Mesendoderm (in vitro differentiated cells): ENCODE data around the gene ATXN7L2.

Experiments used
- DNase-seq: peaks from one replicate; pipeline ENCODE4 v3.0.0; 2013
- H2AK5ac ChIP-seq: 2 replicates; pipeline ENCODE4 v1.6.1; 2013; ENCODE audit warnings: low read length, inconsistent platforms
- H2BK120ac ChIP-seq: 2 replicates; pipeline ENCODE4 v1.6.1; 2013; ENCODE audit warnings: low read depth, mild to moderate bottlenecking, low read length, moderate library complexity, mixed read lengths
- H2BK15ac ChIP-seq: replicated peaks from 2 replicates; pipeline ENCODE4 v1.6.1; 2013; ENCODE audit warnings: low read depth, mild to moderate bottlenecking, moderate library complexity
- H2BK5ac ChIP-seq: 2 replicates; pipeline ENCODE4 v1.6.1; 2013; ENCODE audit warnings: low read length, inconsistent platforms
- H3K18ac ChIP-seq: 2 replicates; pipeline ENCODE4 v1.6.1; 2013; ENCODE audit warnings: mild to moderate bottlenecking, low read length, mixed read lengths
- H3K23ac ChIP-seq: one replicate; pipeline ENCODE4 v1.6.1; 2013; ENCODE audit warnings: low read length
- H3K27ac ChIP-seq: 2 replicates; pipeline ENCODE4 v1.5.1; 2013; ENCODE audit warnings: low read depth, mild to moderate bottlenecking, inconsistent platforms, low read length, moderate library complexity
- H3K27me3 ChIP-seq: 2 replicates; pipeline ENCODE4 v1.6.1; 2013; ENCODE audit warnings: low read length, control low read depth, mild to moderate bottlenecking, inconsistent platforms; ENCODE audit not compliant: insufficient read depth, poor library complexity
- H3K36me3 ChIP-seq: 2 replicates; pipeline ENCODE4 v1.6.1; 2013; ENCODE audit warnings: low read length, inconsistent platforms; ENCODE audit not compliant: control insufficient read depth, insufficient read depth
- H3K4ac ChIP-seq: one replicate; pipeline ENCODE4 v1.6.1; 2013; ENCODE audit warnings: low read depth, mild to moderate bottlenecking, low read length, moderate library complexity
- H3K4me1 ChIP-seq: 2 replicates; pipeline ENCODE4 v1.6.1; 2013; ENCODE audit warnings: low read depth, low read length, inconsistent platforms; ENCODE audit not compliant: control insufficient read depth
- H3K4me2 ChIP-seq: 2 replicates; pipeline ENCODE4 v1.6.1; 2013; ENCODE audit warnings: low read length
- H3K4me3 ChIP-seq: 2 replicates; pipeline ENCODE4 v1.5.1; 2013; ENCODE audit warnings: mild to moderate bottlenecking, low read length
- H3K56ac ChIP-seq: one replicate; pipeline ENCODE4 v1.6.1; 2013; ENCODE audit warnings: low read length
- H3K79me1 ChIP-seq: 2 replicates; pipeline ENCODE4 v1.6.1; 2013; ENCODE audit warnings: low read length, inconsistent platforms
- H3K79me2 ChIP-seq: 2 replicates; pipeline ENCODE4 v1.6.1; 2013; ENCODE audit warnings: mild to moderate bottlenecking, low read length; ENCODE audit not compliant: control insufficient read depth, insufficient read depth
- H3K9ac ChIP-seq: 2 replicates; pipeline ENCODE4 v1.6.1; 2013; ENCODE audit warnings: low read length, inconsistent platforms
- H4K5ac ChIP-seq: one replicate; pipeline ENCODE4 v1.6.1; 2013; ENCODE audit warnings: low read length
- H4K8ac ChIP-seq: one replicate; pipeline ENCODE4 v1.6.1; 2013; ENCODE audit warnings: low read depth, mild to moderate bottlenecking, control low read depth, low read length, moderate library complexity
- WGBS: extraction: QIAGEN DNeasy Blood & Tissue Kit; methylation state at CpG from one replicate; pipeline ENCODE4 v1.1.7; 2013; ENCODE audit warnings: low lambda C conversion rate, missing lambda C conversion rate; ENCODE audit not compliant: insufficient coverage; ENCODE audit errors: extremely low coverage; 5-methylcytosine and 5-hydroxymethylcytosine counted together

Gene ATXN7L2

DNA sequence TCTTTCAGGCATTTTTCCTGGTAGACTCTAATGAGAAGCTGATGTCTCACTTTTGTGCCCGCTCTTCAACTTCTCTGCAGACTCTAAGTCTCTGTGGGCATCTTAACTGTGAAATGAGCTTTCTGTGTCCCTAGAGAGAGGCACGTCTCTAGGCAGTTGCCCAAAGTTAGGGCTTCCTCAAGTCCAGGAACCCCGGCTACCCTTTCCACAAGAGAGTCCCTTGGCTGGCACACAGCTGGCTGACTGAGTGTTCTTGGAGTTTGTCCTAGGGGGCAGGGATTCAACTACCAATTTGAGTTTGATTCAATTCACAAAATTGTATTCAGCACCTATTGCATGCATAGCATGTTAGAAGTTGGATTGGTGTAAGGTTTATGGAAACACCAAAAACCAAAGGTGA is 57.4 kb downstream of the ATXN7L2 start:
- no peak overlapping the region for H3K56ac ChIP-seq
- H3K23ac ChIP-seq: no peak overlapping the region
- WGBS: no CpG with 5 or more reads among the region's 3 CpGs
- no peak overlapping the region for H3K4ac ChIP-seq
- H2AK5ac ChIP-seq: no peak overlapping the region
- H3K27ac ChIP-seq: no peak overlapping the region
- H3K27me3 ChIP-seq: no peaks in the 10 kb centered on the region
- H2BK15ac ChIP-seq: no peak overlapping the region
- H3K36me3 ChIP-seq: no peaks in the 10 kb centered on the region
- no peaks in the 10 kb centered on the region for H3K79me1 ChIP-seq
- H2BK120ac ChIP-seq: no peak overlapping the region
- no peak overlapping the region for H3K18ac ChIP-seq
- H3K4me3 ChIP-seq: no peak overlapping the region
- H4K8ac ChIP-seq: no peak overlapping the region
- no peak overlapping the region for H3K4me2 ChIP-seq
- no peak overlapping the region for H2BK5ac ChIP-seq
- H3K9ac ChIP-seq: no peak overlapping the region
- no peak overlapping the region for H4K5ac ChIP-seq
- DNase-seq: no peak
- H3K79me2 ChIP-seq: no peaks in the 10 kb centered on the region
- no peaks in the 10 kb centered on the region for H3K4me1 ChIP-seq
